Activated CD4-positive, alpha-beta memory T cell treated with anti-CD3 and anti-CD28 coated beads, Interleukin-2, amount 10 ng/mL, durations not matched to agents 7 days and 5 days (primary cell): Measurements from ENCODE around the gene SPSB2. TPM values are rescaled to one million over a fixed set of nuclear protein-coding genes. Genes with fewer than 3 reads are reported as not detected.
"Not testable (repeated sequence)": the region's sequence is repeated elsewhere in the genome, so short reads cannot be mapped to it uniquely, and the experiment has no call there.

Source experiments
- CTCF ChIA-PET: fragments of 350-600 bp; sonication (Branson Sonifier 250); formaldehyde crosslinking; loops from one replicate; lab custom pipeline; 2021; ENCODE audit warnings: antibody characterized with exemption, inconsistent platforms; lab: Charles Lee
- POLR2A ChIA-PET: fragments of 350-600 bp; sonication (Branson Sonifier 250); formaldehyde crosslinking; loops from one replicate; lab custom pipeline; 2021; ENCODE audit warnings: antibody characterized with exemption; lab: Charles Lee
- DNase-seq: peaks from one replicate; pipeline ENCODE4 v3.0.0-alpha.2; 2020
- H3K27ac Mint-ChIP-seq: one replicate; pipeline ENCODE4 v1.8.0; 2021; ENCODE audit warnings: mild to moderate bottlenecking, mixed read lengths
- H3K27me3 Mint-ChIP-seq: one replicate; pipeline ENCODE4 v1.8.0; 2021; ENCODE audit warnings: mixed read lengths
- H3K36me3 Mint-ChIP-seq: one replicate; pipeline ENCODE4 v1.8.0; 2021; ENCODE audit warnings: low read depth, mixed read lengths
- H3K4me1 Mint-ChIP-seq: one replicate; pipeline ENCODE4 v1.8.0; 2021; ENCODE audit warnings: mixed read lengths
- H3K4me3 Mint-ChIP-seq: one replicate; pipeline ENCODE4 v1.8.0; 2021; ENCODE audit warnings: mild to moderate bottlenecking, mixed read lengths
- H3K9me3 Mint-ChIP-seq: one replicate; pipeline ENCODE4 v1.8.0; 2021; ENCODE audit warnings: mixed read lengths
- total RNA-seq, 2 experiments: library from RNA; stranded (reverse); gene quantifications; one replicate each; pipeline ENCODE4 v1.2.3, GENCODE V29; 2021

SPSB2 gene
- total RNA-seq, 2 experiments from 2014 or later, result 11.1 to 11.2 TPM

- H3K9me3 Mint-ChIP-seq, result no peaks in the 10 kb centered on the region
- peaks cover 29% of the 10 kb centered on the region for H3K4me1 Mint-ChIP-seq
- no peak overlapping the region for H3K27ac Mint-ChIP-seq
- CTCF ChIA-PET, result interaction anchor here (0.9 to 1.1 kb wide), 2 partner anchors 22 to 25 kb away, joined by 3 to 5 read pairs; partner anchors contain the start of gene SPSB2
- H3K4me3 Mint-ChIP-seq, result no peak overlapping the region
- POLR2A ChIA-PET, result interaction anchor here (0.8 to 1.6 kb wide), 4 partner anchors 8 to 43 kb away, joined by 3 to 5 read pairs (median 4); partner anchors contain the start of genes CDCA3, ENO2 and LRRC23
- H3K36me3 Mint-ChIP-seq, result peaks cover 6% of the 10 kb centered on the region
- no peaks in the 10 kb centered on the region for H3K27me3 Mint-ChIP-seq
- no peak for DNase-seq
Measured at GRCh38 chr12:6894321-6894720, 21.2 kb upstream of the SPSB2 start.

- peaks cover 38% of the 10 kb centered on the region for H3K4me1 Mint-ChIP-seq
- not testable (repeated sequence) for DNase-seq, H3K9me3 Mint-ChIP-seq, H3K27me3 Mint-ChIP-seq, H3K36me3 Mint-ChIP-seq
- POLR2A ChIA-PET, result interaction anchor here (1.6 to 2.8 kb wide), 7 partner anchors 13 to 104 kb away, joined by 6 to 69 read pairs (median 30); partner anchors contain the start of genes C12orf57, CD4, CDCA3 and ENO2
- H3K4me3 Mint-ChIP-seq, result peak overlapping the region; percentile 37
- CTCF ChIA-PET, result interaction anchor here (0.7 to 2.8 kb wide), 5 partner anchors 10 to 169 kb away, joined by 6 to 120 read pairs (median 9); partner anchors contain the start of genes COPS7A and SPSB2
- H3K27ac Mint-ChIP-seq, result peak overlapping the region; percentile 56
Measured at GRCh38 chr12:6892683-6893082, 19.6 kb upstream of the SPSB2 start.

GRCh38 chr12:6891646-6892001 is 18.5 kb upstream of the SPSB2 start:
- H3K4me3 Mint-ChIP-seq, result peak overlapping the region; percentile 79
- H3K4me1 Mint-ChIP-seq, result peaks cover 38% of the 10 kb centered on the region
- ChIA-PET POLR2A (interaction anchor here (0.6 to 2.8 kb wide), 22 partner anchors 9 to 217 kb away, joined by 3 to 69 read pairs (median 6); partner anchors contain the start of genes C12orf57, C1RL, CD4 and CDCA3), CTCF (interaction anchor here (0.6 to 2.8 kb wide), 33 partner anchors 8 to 276 kb away, joined by 3 to 120 read pairs (median 5); partner anchors contain the start of genes C12orf57, CDCA3, COPS7A and ENO2)
- no peak for DNase-seq
- peaks cover 10% of the 10 kb centered on the region for H3K36me3 Mint-ChIP-seq
- peak overlapping the region; percentile 93 for H3K27ac Mint-ChIP-seq
- no peaks in the 10 kb centered on the region for H3K27me3 Mint-ChIP-seq
- H3K9me3 Mint-ChIP-seq, result no peaks in the 10 kb centered on the region

GRCh38 chr12:6890789-6891645 is 17.9 kb upstream of the SPSB2 start:
- peak; percentile 99 for DNase-seq
- ChIA-PET POLR2A (interaction anchor here (0.6 to 2.8 kb wide), 22 partner anchors 9 to 217 kb away, joined by 3 to 69 read pairs (median 6); partner anchors contain the start of genes C12orf57, C1RL, CD4 and CDCA3), CTCF (interaction anchor here (0.6 to 2.8 kb wide), 36 partner anchors 8 to 421 kb away, joined by 3 to 120 read pairs (median 4); partner anchors contain the start of genes C12orf57, CD4, CDCA3 and COPS7A)

GRCh38 chr12:6889775-6890573 is 16.9 kb upstream of the SPSB2 start:
- CTCF ChIA-PET, H3K27me3 Mint-ChIP-seq, DNase-seq, H3K9me3 Mint-ChIP-seq: not testable (repeated sequence)
- POLR2A ChIA-PET, result interaction anchor here (2.6 kb wide), 1 partner anchor 9 kb away, joined by 14 read pairs; no protein-coding TSS in a partner anchor
- peak overlapping the region; percentile 79 for H3K4me3 Mint-ChIP-seq
- H3K27ac Mint-ChIP-seq, result peak overlapping the region; percentile 93
- peaks cover 12% of the 10 kb centered on the region for H3K36me3 Mint-ChIP-seq
- H3K4me1 Mint-ChIP-seq, result peaks cover 38% of the 10 kb centered on the region

More at GRCh38 chr12:6890789-6891645, 17.9 kb upstream of the SPSB2 start:
- Mint-ChIP-seq H3K9me3 (no peaks in the 10 kb centered on the region), H3K27me3 (no peaks in the 10 kb centered on the region), H3K4me3 (peak overlapping the region; percentile 79), H3K27ac (peak overlapping the region; percentile 93), H3K36me3 (peaks cover 10% of the 10 kb centered on the region), H3K4me1 (peaks cover 38% of the 10 kb centered on the region)

- peaks cover 38% of the 10 kb centered on the region for H3K4me1 Mint-ChIP-seq
- H3K9me3 Mint-ChIP-seq, DNase-seq, CTCF ChIA-PET, H3K27ac Mint-ChIP-seq, H3K4me3 Mint-ChIP-seq, POLR2A ChIA-PET, H3K27me3 Mint-ChIP-seq: not testable (repeated sequence)
- H3K36me3 Mint-ChIP-seq, result peaks cover 22% of the 10 kb centered on the region
Measured at GRCh38 chr12:6888794-6889193, 15.7 kb upstream of the SPSB2 start.

- POLR2A ChIA-PET, result interaction anchor here (1.3 kb wide), 1 partner anchor 15 kb away, joined by 11 read pairs; the partner anchor contains the start of gene SPSB2
- CTCF ChIA-PET, result interaction anchor here (1.4 kb wide), 1 partner anchor 16 kb away, joined by 3 read pairs; the partner anchor contains the start of gene SPSB2
Measured at GRCh38 chr12:6888360-6888759, 15.3 kb upstream of the SPSB2 start.

GRCh38 chr12:6887460-6887859 is 14.4 kb upstream of the SPSB2 start:
- H3K4me3 Mint-ChIP-seq, result no peak overlapping the region
- peaks cover 22% of the 10 kb centered on the region for H3K36me3 Mint-ChIP-seq
- H3K4me1 Mint-ChIP-seq, result peaks cover 34% of the 10 kb centered on the region
- H3K27me3 Mint-ChIP-seq, result no peaks in the 10 kb centered on the region
- H3K9me3 Mint-ChIP-seq, result no peaks in the 10 kb centered on the region
- no peak for DNase-seq
- ChIA-PET CTCF (interaction anchor here (1.4 kb wide), 1 partner anchor 15 kb away, joined by 3 read pairs; the partner anchor contains the start of gene SPSB2), POLR2A (interaction anchor here (1.3 kb wide), 1 partner anchor 14 kb away, joined by 11 read pairs; the partner anchor contains the start of gene SPSB2)
- H3K27ac Mint-ChIP-seq, result no peak overlapping the region

More at GRCh38 chr12:6888360-6888759, 15.3 kb upstream of the SPSB2 start:
- Mint-ChIP-seq H3K4me3 (no peak overlapping the region), H3K36me3 (peaks cover 22% of the 10 kb centered on the region), H3K4me1 (peaks cover 38% of the 10 kb centered on the region), H3K9me3 (no peaks in the 10 kb centered on the region), H3K27me3 (no peaks in the 10 kb centered on the region), H3K27ac (peak overlapping the region; percentile 45)
- no peak for DNase-seq

GRCh38 chr12:6886206-6886999 is 13.3 kb upstream of the SPSB2 start:
- peaks cover 24% of the 10 kb centered on the region for H3K36me3 Mint-ChIP-seq
- H3K27me3 Mint-ChIP-seq, H3K27ac Mint-ChIP-seq, H3K4me3 Mint-ChIP-seq, H3K9me3 Mint-ChIP-seq, DNase-seq, CTCF ChIA-PET: not testable (repeated sequence)
- H3K4me1 Mint-ChIP-seq, result peaks cover 25% of the 10 kb centered on the region
- POLR2A ChIA-PET, result interaction anchor here (2.6 kb wide), 1 partner anchor 14 kb away, joined by 12 read pairs; the partner anchor contains the start of gene SPSB2

GRCh38 chr12:6884539-6884938 is 11.4 kb upstream of the SPSB2 start:
- H3K27ac Mint-ChIP-seq, result no peak overlapping the region
- H3K9me3 Mint-ChIP-seq, result no peaks in the 10 kb centered on the region
- POLR2A ChIA-PET, result interaction anchor here (2.6 to 3.9 kb wide), 2 partner anchors 12 to 32 kb away, joined by 12 to 14 read pairs; partner anchors contain the start of genes CDCA3, SPSB2 and USP5
- peaks cover 9% of the 10 kb centered on the region for H3K4me1 Mint-ChIP-seq
- H3K27me3 Mint-ChIP-seq, result no peaks in the 10 kb centered on the region
- H3K36me3 Mint-ChIP-seq, result peaks cover 18% of the 10 kb centered on the region
- no peak overlapping the region for H3K4me3 Mint-ChIP-seq
- CTCF ChIA-PET, result interaction anchor here (0.7 kb wide), 1 partner anchor 76 kb away, joined by 3 read pairs; no protein-coding TSS in a partner anchor
- DNase-seq, result no peak

- Mint-ChIP-seq H3K9me3 (no peaks in the 10 kb centered on the region), H3K4me3 (no peak overlapping the region), H3K4me1 (peaks cover 6% of the 10 kb centered on the region), H3K27ac (no peak overlapping the region), H3K27me3 (no peaks in the 10 kb centered on the region), H3K36me3 (peaks cover 20% of the 10 kb centered on the region)
- ChIA-PET CTCF (no interaction called here), POLR2A (interaction anchor here (2.6 to 3.9 kb wide), 3 partner anchors 11 to 32 kb away, joined by 12 to 14 read pairs (median 14); partner anchors contain the start of genes CDCA3, SPSB2 and USP5)
- no peak for DNase-seq
Measured at GRCh38 chr12:6883683-6884082, 10.6 kb upstream of the SPSB2 start.
